G401 (cell line): Measurements from ENCODE around the gene CHD9. TPM values are rescaled to one million over a fixed set of nuclear protein-coding genes. Genes with fewer than 3 reads are reported as not detected.
A peak's percentile ranks its signal among the peaks of the same experiment; 100 is the strongest.

Experiments
- DNase-seq: peaks from one replicate; pipeline ENCODE4 v3.0.0-alpha.2; 2015; ENCODE audit warnings: low spot score
- in situ Hi-C: cut with HindIII; loops from 2 replicates; pipeline ENCODE4 v1.10.0; 2016; ENCODE audit warnings: low sequenced_read_pairs, mixed read lengths
- total RNA-seq: library from RNA; depleted of rRNA; stranded (reverse); fragments of >200 nt; shearing (Covaris generic); gene quantifications from 2 replicates; pipeline ENCODE4 v1.2.3, GENCODE V29; 2014

CHD9 gene
- total RNA-seq, 1 experiment from 2014 or later: 31.1 TPM

DNA sequence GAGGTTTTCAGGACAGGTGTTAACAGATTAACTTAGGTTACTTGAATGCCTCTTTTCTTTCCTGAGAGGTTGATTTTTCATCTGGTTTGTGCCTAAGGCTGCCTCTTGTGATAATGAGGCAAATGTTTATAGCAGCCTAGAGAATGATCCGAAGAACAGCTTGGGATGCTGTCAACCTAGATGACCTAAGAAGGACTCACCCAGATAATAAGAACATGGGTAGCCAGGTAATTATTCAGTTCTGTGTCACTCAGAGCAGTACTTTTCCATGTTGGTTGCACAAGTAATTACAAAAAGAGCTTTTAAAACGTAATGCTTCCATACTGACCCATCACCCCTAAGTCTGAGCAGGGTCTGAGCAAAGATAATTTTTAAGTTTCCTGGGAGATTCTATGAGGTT, 60.3 kb downstream of the CHD9 start:
- DNase-seq: no peak
- in situ Hi-C loops: no loop called here

GRCh38 chr16:53115773-53116172, 61.0 kb downstream of the CHD9 start:
- DNase-seq: no peak
- in situ Hi-C loops: no loop called here

- in situ Hi-C loops: no loop called here
- no peak for DNase-seq
These were observed 66.3 kb downstream of the CHD9 start for GRCh38 chr16:53121043-53121620.

- DNase-seq: no peak
- in situ Hi-C loops: no loop called here
These were observed 66.9 kb downstream of the CHD9 start for GRCh38 chr16:53121661-53122060.

GRCh38 chr16:53123747-53124146, 69.0 kb downstream of the CHD9 start:
- in situ Hi-C loops: no loop called here

DNA sequence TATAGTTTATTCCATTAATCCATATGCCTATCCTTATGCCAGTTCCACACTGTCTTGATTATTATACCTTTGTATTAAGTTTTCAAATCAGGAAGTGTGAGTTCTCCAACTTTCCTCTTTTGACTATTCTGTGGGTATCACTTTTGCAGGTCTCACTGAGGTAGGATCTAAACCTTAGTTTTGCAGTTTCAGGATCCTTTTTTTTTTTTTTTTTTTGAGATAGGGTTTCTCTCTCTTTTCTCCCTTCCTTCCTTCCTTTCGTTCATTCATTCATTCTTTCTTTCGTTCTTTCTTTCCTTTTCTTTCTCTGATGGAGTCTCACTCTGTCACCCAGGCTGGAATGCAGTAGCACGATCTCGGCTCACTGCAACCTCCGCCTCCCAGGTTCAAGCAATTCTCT, 71.6 kb downstream of the CHD9 start:
- no peak for DNase-seq
- in situ Hi-C loops: no loop called here

More at GRCh38 chr16:53123747-53124146, 69.0 kb downstream of the CHD9 start:
- DNase-seq: no peak

- DNase-seq: peak; percentile 26
- in situ Hi-C loops: no loop called here
These were observed 74.7 kb downstream of the CHD9 start for GRCh38 chr16:53129281-53130158.

- peak; percentile 90 for DNase-seq
- in situ Hi-C loops: no loop called here
These were observed 75.6 kb downstream of the CHD9 start for GRCh38 chr16:53130159-53131049.

DNA sequence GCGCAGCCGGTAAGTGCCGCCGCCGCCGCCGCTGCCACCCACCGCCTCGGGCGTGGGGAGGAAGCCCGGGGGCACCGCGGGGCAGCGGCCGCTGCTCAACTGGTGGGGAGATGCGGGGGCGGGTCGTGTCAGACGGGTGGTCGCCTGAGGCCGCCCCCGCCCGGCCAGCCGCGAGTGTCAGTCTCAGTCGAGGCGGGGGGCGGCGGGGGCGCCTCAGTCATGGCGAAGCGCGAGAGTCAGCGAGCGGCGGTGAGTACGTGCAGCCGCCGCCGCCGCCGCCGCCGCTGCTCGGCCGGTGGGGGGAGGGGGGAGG, 76.2 kb downstream of the CHD9 start:
- in situ Hi-C loops: no loop called here
- DNase-seq: no peak

DNA sequence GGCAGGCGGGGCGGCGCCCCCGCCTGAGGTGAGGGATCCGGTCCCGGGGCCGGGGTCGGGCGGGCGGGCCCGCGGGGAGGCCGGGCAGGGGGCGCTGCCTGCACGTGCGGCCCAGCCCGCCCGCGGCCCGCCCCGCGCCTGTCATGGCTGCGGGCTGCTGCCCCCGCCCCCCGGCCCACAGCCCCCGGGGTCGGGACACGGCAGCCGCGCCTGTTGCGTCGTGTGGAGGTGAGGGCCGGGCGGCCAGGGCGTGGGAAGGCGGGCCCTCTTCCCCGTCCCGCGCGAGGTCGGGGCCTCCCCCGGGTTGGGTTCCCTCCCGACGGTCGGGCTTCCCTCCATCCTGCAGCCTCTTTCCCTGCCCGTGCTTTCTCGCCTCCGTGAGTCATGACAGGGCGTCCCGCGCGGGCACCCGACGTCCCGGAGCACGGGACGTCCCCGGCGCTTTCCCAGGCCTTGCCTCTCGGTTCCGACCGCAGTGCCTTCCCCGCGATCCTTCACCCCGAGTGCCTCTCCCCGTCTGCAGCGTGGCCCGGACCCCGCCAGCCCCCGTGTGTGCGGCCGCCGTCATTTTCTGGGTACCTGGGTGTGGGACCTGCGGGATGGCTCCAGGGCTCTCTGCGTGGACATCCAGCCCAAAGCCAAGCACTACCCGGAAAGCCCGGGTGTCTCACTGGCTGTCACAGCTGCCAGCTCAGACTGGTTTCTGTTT, 76.7 kb downstream of the CHD9 start:
- in situ Hi-C loops: no loop called here
- DNase-seq: peak; percentile 37

- no peak for DNase-seq
- in situ Hi-C loops: no loop called here
These were observed 77.6 kb downstream of the CHD9 start for GRCh38 chr16:53132406-53132805.

GRCh38 chr16:53135329-53135728, 80.5 kb downstream of the CHD9 start:
- DNase-seq: no peak
- in situ Hi-C loops: no loop called here

DNA sequence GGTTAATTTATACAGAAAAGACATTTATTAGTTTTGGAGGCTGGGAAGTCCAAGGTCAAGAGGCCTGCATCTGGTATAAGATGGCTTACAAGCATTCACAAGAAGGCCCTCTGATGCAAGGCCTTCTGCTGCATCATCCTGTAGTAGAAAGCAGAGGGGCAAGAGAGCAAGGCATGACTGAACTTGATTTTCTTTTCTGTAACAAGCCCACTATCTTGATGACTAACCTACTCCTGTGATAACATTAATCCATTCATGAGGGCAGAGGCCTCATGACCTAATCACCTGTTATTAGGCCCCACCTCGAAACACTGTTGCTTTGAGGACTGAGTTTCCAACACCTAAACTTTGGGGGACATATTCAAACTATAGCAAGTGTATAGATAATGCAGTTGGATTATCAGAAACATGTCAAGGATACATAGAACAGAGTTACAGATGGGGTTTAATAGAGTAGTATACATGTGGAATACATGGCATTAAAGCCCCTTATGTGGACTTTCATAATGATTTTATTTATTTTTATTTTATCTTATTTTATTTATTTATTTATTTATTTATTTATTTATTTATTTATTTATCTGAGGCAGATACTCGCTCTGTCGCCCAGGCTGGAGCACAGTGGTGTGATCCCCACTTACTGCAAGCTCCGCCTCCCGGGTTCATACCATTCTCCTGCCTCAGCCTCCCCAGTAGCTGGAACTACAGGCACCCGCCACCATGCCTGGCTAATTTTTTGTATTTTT, 88.2 kb downstream of the CHD9 start:
- in situ Hi-C loops: no loop called here

GRCh38 chr16:53147500-53148065, 92.8 kb downstream of the CHD9 start:
- in situ Hi-C loops: no loop called here
- no peak for DNase-seq

More for the DNA sequence above, 88.2 kb downstream of the CHD9 start:
- no peak for DNase-seq

DNA sequence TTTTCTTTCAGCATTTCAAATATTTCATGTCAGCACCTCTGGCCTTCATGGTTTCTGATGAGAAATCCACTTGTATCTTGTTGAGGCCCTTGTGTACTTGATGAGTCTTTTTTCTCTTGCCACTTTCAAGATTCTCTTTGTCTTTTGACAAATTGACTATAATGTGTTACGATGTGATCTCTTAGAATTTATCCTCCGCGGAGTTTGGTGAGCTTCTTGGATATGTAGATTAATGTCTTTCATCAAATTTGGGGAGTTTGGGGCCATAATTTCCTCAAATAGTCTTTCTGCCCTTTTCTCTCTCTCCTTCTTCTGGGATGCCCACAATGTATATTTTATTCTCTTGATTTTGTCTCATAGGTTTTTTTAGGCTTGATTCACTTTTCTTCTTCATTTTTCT, 96.0 kb downstream of the CHD9 start:
- no peak for DNase-seq
- in situ Hi-C loops: no loop called here

GRCh38 chr16:53152329-53152728, 97.5 kb downstream of the CHD9 start:
- in situ Hi-C loops: no loop called here
- DNase-seq: no peak

DNA sequence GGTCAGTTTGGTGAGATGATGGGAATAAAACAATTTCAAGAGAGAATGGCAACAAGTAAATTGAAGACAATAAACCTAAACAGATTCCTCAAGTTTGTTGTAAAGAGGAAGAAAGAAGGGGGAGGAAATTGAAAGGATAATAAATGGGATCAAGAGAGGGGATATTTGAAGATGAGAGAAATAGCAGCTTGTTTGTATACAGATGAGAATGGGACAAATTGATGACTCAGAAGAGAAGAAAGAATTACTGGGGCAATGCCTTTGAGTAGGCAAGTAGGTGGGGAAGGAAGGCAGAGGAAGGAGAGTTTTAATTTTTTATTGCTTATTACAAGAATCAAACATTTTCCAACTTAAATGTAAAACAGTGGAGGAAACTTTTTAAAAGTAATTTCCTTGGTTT, 98.3 kb downstream of the CHD9 start:
- no peak for DNase-seq
- in situ Hi-C loops: no loop called here

DNA sequence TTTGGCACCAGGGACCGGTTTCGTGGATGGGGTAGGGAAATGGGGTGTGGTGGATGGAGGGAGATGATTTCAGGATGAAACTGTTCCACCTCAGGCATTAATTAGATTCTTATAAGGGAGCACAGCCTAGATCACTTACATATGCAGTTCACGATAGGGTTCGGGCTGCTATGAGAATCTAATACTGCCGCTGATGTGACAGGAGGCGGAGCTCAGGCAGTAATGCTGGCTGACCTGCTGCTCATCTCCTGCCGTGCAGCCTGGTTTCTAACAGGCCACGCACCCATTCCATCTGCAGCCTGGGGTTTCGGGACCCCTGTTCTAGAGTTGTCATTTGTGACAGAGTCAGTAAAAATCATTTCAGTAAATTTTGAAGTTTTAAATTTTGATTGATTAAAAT, 99.7 kb downstream of the CHD9 start:
- DNase-seq: peak; percentile 49
- in situ Hi-C loops: no loop called here
